IPS-18a (cell line): Measurements from ENCODE around the gene ARHGEF11.
A peak's percentile ranks its signal among the peaks of the same experiment; 100 is the strongest.

Source experiments
- H3K27ac ChIP-seq: one replicate; pipeline ENCODE4 v1.5.1; 2013; ENCODE audit warnings: low read length
- H3K27me3 ChIP-seq: one replicate; pipeline ENCODE4 v1.6.1; 2013; ENCODE audit warnings: mild to moderate bottlenecking, low read length; ENCODE audit not compliant: control insufficient read depth, insufficient read depth
- H3K36me3 ChIP-seq: one replicate; pipeline ENCODE4 v1.6.1; 2013; ENCODE audit warnings: low read depth, low read length; ENCODE audit not compliant: control insufficient read depth
- H3K4me1 ChIP-seq: one replicate; pipeline ENCODE4 v1.6.1; 2013; ENCODE audit warnings: low read depth, low read length; ENCODE audit not compliant: control insufficient read depth
- H3K4me3 ChIP-seq: one replicate; pipeline ENCODE4 v1.5.1; 2013; ENCODE audit warnings: low read length
- H3K9ac ChIP-seq: one replicate; pipeline ENCODE4 v1.6.1; 2013; ENCODE audit warnings: mild to moderate bottlenecking, low read length, moderate library complexity
- H3K9me3 ChIP-seq: one replicate; pipeline ENCODE4 v1.6.1; 2013; ENCODE audit warnings: low read depth, low read length; ENCODE audit not compliant: control insufficient read depth

Gene ARHGEF11

GRCh38 chr1:157045250-157046218 is at the start of gene ARHGEF11:
ARHGEF11 (minus strand) TSS chr1:157045742; CDS start chr1:157044330, 1,412 bp downstream.
- peaks cover 15% of the 10 kb centered on the region for H3K4me1 ChIP-seq
- no peaks in the 10 kb centered on the region for H3K9me3 ChIP-seq
- peak within 1 kb of the TSS; percentile 95 for H3K9ac ChIP-seq
- H3K27me3 ChIP-seq, result no peaks in the 10 kb centered on the region
- H3K27ac ChIP-seq, result peak within 1 kb of the TSS; percentile 72
- H3K4me3 ChIP-seq, result peak within 1 kb of the TSS; percentile 95
- no peaks in the 10 kb centered on the region for H3K36me3 ChIP-seq

GRCh38 chr1:157095091-157095490 is 49.5 kb upstream of the ARHGEF11 start:
- no peak overlapping the region for H3K27ac ChIP-seq
- no peaks in the 10 kb centered on the region for H3K36me3 ChIP-seq
- no peaks in the 10 kb centered on the region for H3K9me3 ChIP-seq
- H3K4me1 ChIP-seq, result peaks cover 5% of the 10 kb centered on the region
- no peak overlapping the region for H3K4me3 ChIP-seq
- H3K9ac ChIP-seq, result no peak overlapping the region
- H3K27me3 ChIP-seq, result no peaks in the 10 kb centered on the region

GRCh38 chr1:157092831-157093230 is 47.3 kb upstream of the ARHGEF11 start:
- Histone ChIP-seq H3K27me3 (no peaks in the 10 kb centered on the region), H3K9me3 (no peaks in the 10 kb centered on the region), H3K9ac (no peak overlapping the region), H3K4me3 (no peak overlapping the region), H3K27ac (no peak overlapping the region), H3K4me1 (peaks cover 5% of the 10 kb centered on the region), H3K36me3 (no peaks in the 10 kb centered on the region)

- Histone ChIP-seq H3K27me3 (no peaks in the 10 kb centered on the region), H3K4me1 (peaks cover 5% of the 10 kb centered on the region), H3K27ac (no peak overlapping the region), H3K4me3 (no peak overlapping the region), H3K9ac (no peak overlapping the region), H3K9me3 (no peaks in the 10 kb centered on the region), H3K36me3 (no peaks in the 10 kb centered on the region)
These were observed 46.2 kb upstream of the ARHGEF11 start for GRCh38 chr1:157091668-157092273.

- no peaks in the 10 kb centered on the region for H3K9me3 ChIP-seq
- no peak overlapping the region for H3K9ac ChIP-seq
- H3K4me1 ChIP-seq, result peaks cover 5% of the 10 kb centered on the region
- H3K27me3 ChIP-seq, result no peaks in the 10 kb centered on the region
- no peak overlapping the region for H3K4me3 ChIP-seq
- H3K36me3 ChIP-seq, result no peaks in the 10 kb centered on the region
- H3K27ac ChIP-seq, result no peak overlapping the region
These were observed 45.6 kb upstream of the ARHGEF11 start for GRCh38 chr1:157091186-157091585.

GRCh38 chr1:157090771-157091170 is 45.2 kb upstream of the ARHGEF11 start:
- Histone ChIP-seq H3K36me3 (no peaks in the 10 kb centered on the region), H3K4me1 (peaks cover 5% of the 10 kb centered on the region), H3K27ac (no peak overlapping the region), H3K9me3 (no peaks in the 10 kb centered on the region), H3K27me3 (no peaks in the 10 kb centered on the region), H3K9ac (no peak overlapping the region), H3K4me3 (no peak overlapping the region)

GRCh38 chr1:157090196-157090647 is 44.7 kb upstream of the ARHGEF11 start:
- H3K4me1 ChIP-seq, result peaks cover 5% of the 10 kb centered on the region
- no peak overlapping the region for H3K4me3 ChIP-seq
- H3K27me3 ChIP-seq, result no peaks in the 10 kb centered on the region
- H3K36me3 ChIP-seq, result no peaks in the 10 kb centered on the region
- H3K9me3 ChIP-seq, result no peaks in the 10 kb centered on the region
- H3K9ac ChIP-seq, result no peak overlapping the region
- H3K27ac ChIP-seq, result no peak overlapping the region

GRCh38 chr1:157089789-157090188 is 44.2 kb upstream of the ARHGEF11 start:
- Histone ChIP-seq H3K27ac (no peak overlapping the region), H3K36me3 (no peaks in the 10 kb centered on the region), H3K9me3 (no peaks in the 10 kb centered on the region), H3K27me3 (no peaks in the 10 kb centered on the region), H3K4me1 (peaks cover 5% of the 10 kb centered on the region), H3K4me3 (no peak overlapping the region), H3K9ac (no peak overlapping the region)

GRCh38 chr1:157088607-157089006 is 43.1 kb upstream of the ARHGEF11 start:
- Histone ChIP-seq H3K4me3 (no peak overlapping the region), H3K36me3 (no peaks in the 10 kb centered on the region), H3K9ac (no peak overlapping the region), H3K27me3 (no peaks in the 10 kb centered on the region), H3K9me3 (no peaks in the 10 kb centered on the region), H3K27ac (no peak overlapping the region), H3K4me1 (peaks cover 5% of the 10 kb centered on the region)

GRCh38 chr1:157087030-157087429 is 41.5 kb upstream of the ARHGEF11 start:
- H3K4me3 ChIP-seq, result no peak overlapping the region
- H3K27me3 ChIP-seq, result no peaks in the 10 kb centered on the region
- H3K36me3 ChIP-seq, result no peaks in the 10 kb centered on the region
- H3K9ac ChIP-seq, result no peak overlapping the region
- H3K4me1 ChIP-seq, result peaks cover 5% of the 10 kb centered on the region
- no peak overlapping the region for H3K27ac ChIP-seq
- H3K9me3 ChIP-seq, result no peaks in the 10 kb centered on the region

- no peaks in the 10 kb centered on the region for H3K9me3 ChIP-seq
- no peak overlapping the region for H3K4me3 ChIP-seq
- H3K9ac ChIP-seq, result no peak overlapping the region
- no peaks in the 10 kb centered on the region for H3K27me3 ChIP-seq
- no peaks in the 10 kb centered on the region for H3K36me3 ChIP-seq
- H3K4me1 ChIP-seq, result peaks cover 9% of the 10 kb centered on the region
- no peak overlapping the region for H3K27ac ChIP-seq
These were observed 40.8 kb upstream of the ARHGEF11 start for GRCh38 chr1:157086299-157086698.
